Muscle of leg (tissue), 16 donors: ENCODE data around the gene CHKB. TPM values are rescaled to one million over a fixed set of nuclear protein-coding genes. Genes with fewer than 3 reads are reported as not detected.

Experiments used
- DNase-seq: peaks from one replicate; pipeline ENCODE4 v3.0.0; 2013
- H3K27ac ChIP-seq: one replicate; pipeline ENCODE4 v1.5.1; 2013; ENCODE audit warnings: mild to moderate bottlenecking, low read length, control low read depth
- H3K27me3 ChIP-seq: one replicate; pipeline ENCODE4 v1.6.1; 2013; ENCODE audit warnings: low read length; ENCODE audit not compliant: control insufficient read depth, insufficient read depth
- H3K36me3 ChIP-seq: one replicate; pipeline ENCODE4 v1.6.1; 2013; ENCODE audit warnings: low read length; ENCODE audit not compliant: control insufficient read depth, insufficient read depth
- H3K4me1 ChIP-seq: one replicate; pipeline ENCODE4 v1.6.1; 2013; ENCODE audit warnings: low read length; ENCODE audit not compliant: control insufficient read depth, insufficient read depth
- H3K4me3 ChIP-seq: one replicate; pipeline ENCODE4 v1.5.1; 2013; ENCODE audit warnings: low read length, control low read depth
- H3K9me3 ChIP-seq: replicated peaks from 2 replicates; pipeline ENCODE4 v1.6.1; 2013; ENCODE audit warnings: low read depth, low read length; ENCODE audit not compliant: control insufficient read depth
- WGBS: methylation state at CpG from one replicate; pipeline ENCODE4 v1.1.5; 2013; ENCODE audit warnings: missing lambda C conversion rate; ENCODE audit not compliant: insufficient coverage; 5-methylcytosine and 5-hydroxymethylcytosine counted together
- long read RNA-seq, 11 donors: transcript quantifications; one replicate each; lab custom pipeline, GENCODE V29; 2026
- polyA plus RNA-seq, 8 donors: library from polyadenylated mRNA; unstranded; fragments of 120-200 nt; gene quantifications; one replicate each; pipeline versions ENCODE4 v1.2.1 to v1.2.3, GENCODE V29; 2013; ENCODE audit warnings: inconsistent platforms in 1 of 8, low replicate concordance in 1 of 8; ENCODE audit not compliant: insufficient read length in 8 of 8, insufficient read depth in 1 of 8
- total RNA-seq: library from RNA; stranded (reverse); fragments of 120-200 nt; gene quantifications from one replicate; pipeline ENCODE4 v1.2.4, GENCODE V29; 2013

The CHKB gene
- total RNA-seq (47.5 TPM), polyA plus RNA-seq (10 to 100 TPM; 38.6 to 61.7 (median 47.2) TPM)
- long read RNA-seq, donor 1, transcript CHKB-201 (11 exons, 1,638 nt): major isoform, 8 of 9 reads
- long read RNA-seq, donor 1, partial matches to known transcripts: 0 of 9 reads
- long read RNA-seq, donor 1, other reads (novel, unspliced or antisense): 0 of 9 reads
- long read RNA-seq, donor 2: 0 reads
- long read RNA-seq, donor 3, transcript CHKB-201 (11 exons, 1,638 nt): major isoform, 6 of 11 reads
- long read RNA-seq, donor 3, partial matches to known transcripts: 0 of 11 reads
- long read RNA-seq, donor 3, other reads (novel, unspliced or antisense): 0 of 11 reads
- long read RNA-seq, donor 4, transcript CHKB-201 (11 exons, 1,638 nt): major isoform, 6 of 11 reads
- long read RNA-seq, donor 4, partial matches to known transcripts: 0 of 11 reads
- long read RNA-seq, donor 4, other reads (novel, unspliced or antisense): 0 of 11 reads
- long read RNA-seq, donor 5, transcript CHKB-212 (9 exons, 2,069 nt): minor isoform, 5 of 17 reads
- long read RNA-seq, donor 5, transcript CHKB-201 (11 exons, 1,638 nt): major isoform, 12 of 17 reads
- long read RNA-seq, donor 5, partial matches to known transcripts: 0 of 17 reads
- long read RNA-seq, donor 5, other reads (novel, unspliced or antisense): 0 of 17 reads
- long read RNA-seq, donor 6, transcript CHKB-201 (11 exons, 1,638 nt): major isoform, 7 of 10 reads
- long read RNA-seq, donor 6, partial matches to known transcripts: 0 of 10 reads
- long read RNA-seq, donor 6, other reads (novel, unspliced or antisense): 0 of 10 reads
- long read RNA-seq, donor 7, transcript CHKB-201 (11 exons, 1,638 nt): major isoform, 5 of 7 reads
- long read RNA-seq, donor 7, partial matches to known transcripts: 0 of 7 reads
- long read RNA-seq, donor 7, other reads (novel, unspliced or antisense): 0 of 7 reads
- long read RNA-seq, donor 8, transcript CHKB-201 (11 exons, 1,638 nt): major isoform, 6 of 6 reads
- long read RNA-seq, donor 8, partial matches to known transcripts: 0 of 6 reads
- long read RNA-seq, donor 8, other reads (novel, unspliced or antisense): 0 of 6 reads
- long read RNA-seq, donor 9, partial matches to known transcripts: 0 of 3 reads
- long read RNA-seq, donor 9, other reads (novel, unspliced or antisense): 0 of 3 reads
- long read RNA-seq, donor 10, transcript CHKB-201 (11 exons, 1,638 nt): major isoform, 6 of 9 reads
- long read RNA-seq, donor 10, partial matches to known transcripts: 0 of 9 reads
- long read RNA-seq, donor 10, other reads (novel, unspliced or antisense): 0 of 9 reads
- long read RNA-seq, donor 11, partial matches to known transcripts: 0 of 4 reads
- long read RNA-seq, donor 11, other reads (novel, unspliced or antisense): 0 of 4 reads

DNA sequence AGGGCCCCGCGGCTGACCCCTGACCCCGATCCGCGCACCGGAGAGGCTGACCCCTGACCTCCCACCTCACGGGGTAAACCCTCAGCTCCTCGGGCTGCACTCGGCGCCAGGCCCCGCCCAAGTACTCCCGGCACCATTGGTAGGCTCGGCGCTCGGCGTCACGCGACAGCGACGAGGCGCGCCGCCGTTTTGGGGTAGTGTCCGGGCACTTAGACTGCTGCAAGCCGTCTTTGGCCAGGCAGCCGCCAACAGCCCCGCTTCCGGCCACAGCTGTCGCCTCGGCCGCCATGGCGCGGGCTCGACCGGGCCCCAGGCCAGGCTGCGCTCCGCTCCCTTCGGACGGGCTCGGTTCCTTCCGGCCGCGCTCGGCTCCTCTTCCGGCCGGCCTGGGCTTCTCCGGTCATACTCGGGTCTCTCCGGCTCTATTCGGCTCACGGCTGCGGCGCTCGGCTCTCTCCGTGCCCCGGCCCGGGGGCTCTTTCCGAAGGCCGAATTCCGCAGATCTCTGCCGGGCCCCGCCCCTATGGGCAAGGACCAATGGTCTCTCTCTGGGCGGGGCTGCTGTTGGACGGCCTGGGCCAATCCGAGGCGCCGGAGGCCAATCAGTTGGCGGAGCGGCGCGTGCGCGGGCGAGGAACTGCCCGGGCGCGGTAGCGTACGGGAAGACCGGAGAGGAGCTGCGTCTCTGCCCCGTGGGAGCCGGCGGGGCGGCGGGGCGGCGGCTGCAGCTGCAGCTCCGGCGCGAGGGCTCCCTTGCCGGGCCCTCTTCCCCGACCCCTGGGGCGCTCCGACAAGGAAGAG, at the start of gene CHKB:
CHKB (minus strand) TSS at position 357 of the 801 bp plus-strand sequence; CDS start at position 289, 68 bp downstream.
- peak within 1 kb of the TSS; percentile 94 for H3K27ac ChIP-seq
- H3K9me3 ChIP-seq: no peaks in the 10 kb centered on the region
- H3K4me3 ChIP-seq: peak within 1 kb of the TSS; percentile 93
- under 1% methylated on average over 96 of the region's 96 CpGs for WGBS
- H3K36me3 ChIP-seq: peaks cover 22% of the 10 kb centered on the region
- peak; percentile 100 for DNase-seq
- H3K27me3 ChIP-seq: peaks cover 9% of the 10 kb centered on the region
- H3K4me1 ChIP-seq: peaks cover 40% of the 10 kb centered on the region

DNA sequence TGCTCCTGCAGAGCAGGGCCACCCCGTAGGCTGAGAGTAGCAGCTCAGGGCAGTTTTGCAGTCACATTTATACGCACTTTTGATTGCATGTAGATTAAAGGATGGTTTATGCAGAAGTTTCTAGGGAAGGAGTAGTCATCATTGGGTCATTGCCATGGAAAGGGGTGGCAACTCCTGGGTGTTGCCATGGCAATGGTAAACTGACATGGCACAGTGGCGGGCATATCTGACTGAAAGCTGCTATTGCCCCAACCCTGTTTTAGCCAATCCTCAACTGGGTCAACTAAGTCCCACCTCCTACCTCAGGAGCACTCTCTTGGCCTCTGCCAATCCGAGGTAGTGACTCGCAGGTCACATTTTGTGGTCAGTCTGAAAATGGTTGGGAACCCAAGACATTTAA, 47.7 kb upstream of the CHKB start:
- Histone ChIP-seq H3K4me1 (peaks cover 16% of the 10 kb centered on the region), H3K27ac (no peak overlapping the region), H3K27me3 (no peaks in the 10 kb centered on the region), H3K9me3 (no peaks in the 10 kb centered on the region), H3K36me3 (no peaks in the 10 kb centered on the region), H3K4me3 (no peak overlapping the region)
- DNase-seq: no peak
- 96% methylated on average over 3 of the region's 5 CpGs for WGBS

DNA sequence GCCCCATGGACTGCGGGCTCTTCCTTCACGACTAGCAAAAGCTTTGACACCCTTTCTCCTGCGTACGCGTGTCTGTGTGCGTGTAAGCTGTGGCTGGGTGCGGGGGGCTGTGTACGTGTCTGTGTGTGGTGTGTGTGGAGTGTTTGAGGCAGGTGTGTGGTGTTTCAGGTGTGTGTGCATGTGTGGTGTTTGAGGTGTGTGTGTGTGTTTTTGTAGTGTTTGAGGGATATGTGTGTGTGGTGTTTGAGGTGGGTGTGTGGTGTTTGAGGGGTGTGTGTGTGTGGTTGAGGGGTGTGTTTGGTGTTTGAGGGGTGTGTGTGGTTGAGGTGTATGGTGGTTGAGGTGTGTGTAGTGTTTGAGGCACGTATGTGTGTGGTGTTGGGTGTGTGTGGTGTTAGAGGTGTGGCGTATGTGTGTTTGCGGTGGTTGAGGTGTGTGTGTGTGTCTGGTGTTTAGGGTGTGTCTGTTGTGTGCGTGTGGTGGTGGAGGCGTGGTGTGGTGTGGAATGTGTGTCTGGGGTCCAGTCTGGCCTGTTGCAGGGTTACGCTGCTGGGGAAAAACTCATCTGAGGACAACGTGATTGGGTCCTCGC, 46.0 kb upstream of the CHKB start:
- peak overlapping the region; percentile 78 for H3K27ac ChIP-seq

GRCh38 chr22:50627642-50628542, 45.2 kb upstream of the CHKB start, which contains the start of gene ARSA:
ARSA (minus strand) TSS chr22:50628152; CDS start chr22:50627779, 373 bp downstream.
- H3K9me3 ChIP-seq: no peaks in the 10 kb centered on the region
- WGBS: under 1% methylated on average over 83 of the region's 88 CpGs
- peak; percentile 92 for DNase-seq
- peak within 1 kb of the TSS; percentile 79 for H3K4me3 ChIP-seq
- H3K27ac ChIP-seq: peak within 1 kb of the TSS; percentile 78
- H3K36me3 ChIP-seq: no peaks in the 10 kb centered on the region
- peaks cover under 1% of the 10 kb centered on the region for H3K27me3 ChIP-seq
- H3K4me1 ChIP-seq: peaks cover 16% of the 10 kb centered on the region

More for the DNA sequence above, 46.0 kb upstream of the CHKB start:
- WGBS: 32% methylated on average over 10 of the region's 16 CpGs
- H3K27me3 ChIP-seq: no peaks in the 10 kb centered on the region
- H3K4me3 ChIP-seq: peak overlapping the region; percentile 79
- DNase-seq: no peak
- H3K9me3 ChIP-seq: no peaks in the 10 kb centered on the region
- peaks cover 16% of the 10 kb centered on the region for H3K4me1 ChIP-seq
- no peaks in the 10 kb centered on the region for H3K36me3 ChIP-seq

GRCh38 chr22:50626850-50627641, 44.4 kb upstream of the CHKB start:
- WGBS: 75% methylated on average over 30 of the region's 42 CpGs
- Histone ChIP-seq H3K9me3 (no peaks in the 10 kb centered on the region), H3K27me3 (peaks cover 4% of the 10 kb centered on the region), H3K4me3 (peak overlapping the region; percentile 64), H3K27ac (peak overlapping the region; percentile 76), H3K4me1 (peaks cover 16% of the 10 kb centered on the region), H3K36me3 (no peaks in the 10 kb centered on the region)
- DNase-seq: peak; percentile 35

- peaks cover 4% of the 10 kb centered on the region for H3K27me3 ChIP-seq
- H3K36me3 ChIP-seq: no peaks in the 10 kb centered on the region
- no peak overlapping the region for H3K4me3 ChIP-seq
- peaks cover 23% of the 10 kb centered on the region for H3K4me1 ChIP-seq
- WGBS: 74% methylated on average over 12 of the region's 12 CpGs
- DNase-seq: no peak
- no peaks in the 10 kb centered on the region for H3K9me3 ChIP-seq
- no peak overlapping the region for H3K27ac ChIP-seq
These were observed 43.7 kb upstream of the CHKB start for GRCh38 chr22:50626314-50626849.

- Histone ChIP-seq H3K36me3 (no peaks in the 10 kb centered on the region), H3K27ac (no peak overlapping the region), H3K4me3 (no peak overlapping the region), H3K27me3 (peaks cover 6% of the 10 kb centered on the region), H3K9me3 (no peaks in the 10 kb centered on the region), H3K4me1 (peaks cover 25% of the 10 kb centered on the region)
- no peak for DNase-seq
- WGBS: 81% methylated on average over 27 of the region's 27 CpGs
These were observed 43.1 kb upstream of the CHKB start for GRCh38 chr22:50625568-50626313.
